HG03060 (cell line): ENCODE measurements around the gene DSCAML1.

Experiments used
- ATAC-seq: cut with Tn5 transposase; IDR thresholded peaks from one replicate; pipeline ENCODE4 v1.9.1; 2021; ENCODE audit warnings: low read depth, moderate number of reproducible peaks; ENCODE audit not compliant: unreplicated experiment

The DSCAML1 gene

GRCh38 chr11:117513666-117514065 is 283.4 kb downstream of the DSCAML1 start:
- ATAC-seq, result no peak

- ATAC-seq, result no peak
Measured at GRCh38 chr11:117511931-117512539, 285.0 kb downstream of the DSCAML1 start.

GRCh38 chr11:117511483-117511930 is 285.5 kb downstream of the DSCAML1 start:
- no peak for ATAC-seq

- no peak for ATAC-seq
Measured at GRCh38 chr11:117510646-117511045, 286.4 kb downstream of the DSCAML1 start.

- ATAC-seq, result no peak
Measured at GRCh38 chr11:117509543-117509942, 287.5 kb downstream of the DSCAML1 start.

GRCh38 chr11:117506971-117507370 is 290.0 kb downstream of the DSCAML1 start:
- no peak for ATAC-seq

GRCh38 chr11:117505285-117505970 is 291.6 kb downstream of the DSCAML1 start:
- no peak for ATAC-seq

- no peak for ATAC-seq
Measured at GRCh38 chr11:117502779-117503100, 294.3 kb downstream of the DSCAML1 start.

- no peak for ATAC-seq
Measured at GRCh38 chr11:117502015-117502778, 294.8 kb downstream of the DSCAML1 start.

GRCh38 chr11:117501237-117501898 is 295.6 kb downstream of the DSCAML1 start:
- no peak for ATAC-seq

GRCh38 chr11:117498791-117499190 is 298.2 kb downstream of the DSCAML1 start:
- no peak for ATAC-seq

- no peak for ATAC-seq
Measured at GRCh38 chr11:117497206-117497951, 299.6 kb downstream of the DSCAML1 start.

GRCh38 chr11:117495357-117495756 is 301.7 kb downstream of the DSCAML1 start:
- no peak for ATAC-seq

- ATAC-seq, result no peak
Measured at GRCh38 chr11:117492578-117493251, 304.3 kb downstream of the DSCAML1 start.

- no peak for ATAC-seq
Measured at GRCh38 chr11:117490911-117491310, 306.1 kb downstream of the DSCAML1 start.

GRCh38 chr11:117489999-117490679 is 306.9 kb downstream of the DSCAML1 start:
- no peak for ATAC-seq

GRCh38 chr11:117488996-117489952 is 307.7 kb downstream of the DSCAML1 start:
- ATAC-seq, result no peak

GRCh38 chr11:117486059-117486458 is 311.0 kb downstream of the DSCAML1 start:
- no peak for ATAC-seq
